Muscle layer of colon (tissue), 2 donors: ENCODE data around the gene CSF1.
A peak's percentile ranks its signal among the peaks of the same experiment; 100 is the strongest.
"Not testable (repeated sequence)": the region's sequence is repeated elsewhere in the genome, so short reads cannot be mapped to it uniquely, and the experiment has no call there.

Source experiments
- H3K27ac ChIP-seq: one replicate; pipeline ENCODE4 v1.7.0; 2013; ENCODE audit warnings: low read depth, mild to moderate bottlenecking, low read length, moderate library complexity
- H3K27me3 ChIP-seq, 2 donors: one replicate each; pipeline ENCODE4 v1.7.0; 2013; ENCODE audit warnings: low read length in 2 of 2, mild to moderate bottlenecking in 2 of 2; ENCODE audit not compliant: insufficient read depth in 2 of 2, control insufficient read depth in 1 of 2
- H3K36me3 ChIP-seq: one replicate; pipeline ENCODE4 v1.7.0; 2013; ENCODE audit warnings: mild to moderate bottlenecking, low read length; ENCODE audit not compliant: insufficient read depth
- H3K4me1 ChIP-seq: one replicate; pipeline ENCODE4 v1.7.0; 2013; ENCODE audit warnings: mild to moderate bottlenecking, low read length; ENCODE audit not compliant: insufficient read depth
- H3K4me3 ChIP-seq, 2 donors: one replicate each; pipeline ENCODE4 v1.7.0; 2013; ENCODE audit warnings: low read length in 2 of 2, low read depth in 1 of 2, mild to moderate bottlenecking in 1 of 2, moderate library complexity in 1 of 2
- H3K9ac ChIP-seq: one replicate; pipeline ENCODE4 v1.7.0; 2013; ENCODE audit warnings: low read length
- H3K9me3 ChIP-seq: one replicate; pipeline ENCODE4 v1.7.0; 2013; ENCODE audit warnings: mild to moderate bottlenecking, low read length
- donor health status: abdominal sarcoma.
- donor health status: Adenocarcinoma of cecum.

The CSF1 gene

GRCh38 chr1:109914587-109915240, 4.1 kb downstream of the CSF1 start:
- Histone ChIP-seq H3K27ac (peak overlapping the region; percentile 29), H3K27me3 (no peaks in the 10 kb centered on the region), H3K4me1 (peaks cover 32% of the 10 kb centered on the region), H3K4me3 (peak overlapping the region in 1 of 2 donors; percentile 16), H3K9ac (no peak overlapping the region), H3K36me3 (peaks cover 45% of the 10 kb centered on the region), H3K9me3 (no peaks in the 10 kb centered on the region)

- Histone ChIP-seq H3K9ac (no peak overlapping the region), H3K27ac (no peak overlapping the region), H3K27me3 (no peaks in the 10 kb centered on the region), H3K9me3 (no peaks in the 10 kb centered on the region), H3K4me1 (peaks cover 26% of the 10 kb centered on the region), H3K4me3 (no peak overlapping the region), H3K36me3 (peaks cover 69% of the 10 kb centered on the region)
Measured at GRCh38 chr1:109917051-109917767, 6.6 kb downstream of the CSF1 start.

DNA sequence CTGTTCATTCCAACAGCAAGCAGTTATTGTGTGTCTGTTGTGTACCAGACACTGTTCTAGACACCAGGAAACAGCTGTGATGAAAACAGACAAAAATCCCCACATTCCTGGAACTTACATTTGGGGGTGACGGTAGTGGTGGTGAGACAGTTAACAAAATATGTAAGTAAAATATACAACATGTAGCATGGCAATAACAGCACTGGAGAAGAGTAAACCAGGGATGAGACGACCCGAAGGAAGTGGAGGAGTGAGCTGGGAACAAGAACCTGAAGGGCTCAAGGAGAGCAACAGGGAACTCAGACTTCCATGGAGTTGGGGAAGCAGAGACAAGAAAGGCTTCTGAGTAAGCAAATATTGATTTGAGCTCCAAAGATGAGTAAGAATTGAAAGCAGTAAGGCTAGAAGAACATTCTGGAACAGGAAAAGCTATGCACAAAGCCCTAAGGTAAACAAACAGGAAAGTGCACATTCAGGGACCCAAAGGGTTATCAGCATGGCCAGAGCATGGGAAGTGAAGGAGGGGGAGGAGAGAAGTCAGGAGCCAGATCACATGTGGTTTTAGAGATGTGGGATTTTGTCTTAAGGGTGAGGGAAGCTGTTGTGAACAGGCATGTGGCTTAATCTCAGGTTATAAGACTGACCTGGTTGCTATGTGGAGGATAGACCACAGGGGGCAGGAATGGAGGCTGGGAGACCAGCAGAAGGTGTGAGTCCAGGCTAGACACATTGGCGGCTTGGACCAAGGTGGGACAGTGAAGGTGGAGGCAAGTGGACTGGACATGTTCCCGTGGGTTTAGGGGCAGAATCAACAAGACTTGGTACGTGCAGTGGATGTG, 7.3 kb downstream of the CSF1 start:
- Histone ChIP-seq H3K4me1 (peaks cover 19% of the 10 kb centered on the region), H3K4me3 (no peak overlapping the region), H3K9ac (no peak overlapping the region), H3K9me3 (no peaks in the 10 kb centered on the region), H3K36me3 (peaks cover 76% of the 10 kb centered on the region), H3K27ac (no peak overlapping the region), H3K27me3 (no peaks in the 10 kb centered on the region)

GRCh38 chr1:109918671-109919070, 8.0 kb downstream of the CSF1 start:
- Histone ChIP-seq H3K36me3 (peaks cover 83% of the 10 kb centered on the region), H3K9ac (no peak overlapping the region)

GRCh38 chr1:109919303-109919702, 8.7 kb downstream of the CSF1 start:
- H3K36me3 ChIP-seq = peaks cover 86% of the 10 kb centered on the region
- peaks cover 16% of the 10 kb centered on the region for H3K4me1 ChIP-seq

More at GRCh38 chr1:109918671-109919070, 8.0 kb downstream of the CSF1 start:
- no peaks in the 10 kb centered on the region for H3K27me3 ChIP-seq
- peaks cover 17% of the 10 kb centered on the region for H3K4me1 ChIP-seq
- no peak overlapping the region for H3K4me3 ChIP-seq
- no peak overlapping the region for H3K27ac ChIP-seq
- no peaks in the 10 kb centered on the region for H3K9me3 ChIP-seq

DNA sequence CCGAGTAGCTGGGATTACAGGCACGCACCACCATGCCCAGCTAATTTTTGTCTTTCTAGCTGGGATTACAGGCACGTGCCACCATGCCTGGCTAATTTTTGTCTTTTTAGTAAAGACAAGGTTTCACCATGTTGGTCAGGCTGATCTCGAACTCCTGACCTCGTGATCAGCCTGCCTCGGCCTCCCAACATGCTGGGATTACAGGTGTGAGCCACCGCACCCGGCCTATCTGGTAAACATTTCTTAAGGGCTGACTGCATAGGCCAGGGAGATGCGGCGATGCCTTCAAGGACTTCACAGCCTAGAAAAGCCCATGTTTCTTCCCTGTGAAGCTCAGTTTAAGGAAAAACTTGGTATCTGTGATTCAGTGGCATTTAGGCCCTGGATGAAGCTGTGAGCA, 9.7 kb downstream of the CSF1 start:
- H3K9me3 ChIP-seq, H3K27me3 ChIP-seq, H3K9ac ChIP-seq, H3K27ac ChIP-seq, H3K4me3 ChIP-seq: not testable (repeated sequence)
- H3K4me1 ChIP-seq = peaks cover 10% of the 10 kb centered on the region
- H3K36me3 ChIP-seq = peaks cover 91% of the 10 kb centered on the region

More at GRCh38 chr1:109919303-109919702, 8.7 kb downstream of the CSF1 start:
- no peak overlapping the region for H3K4me3 ChIP-seq
- H3K27me3 ChIP-seq = no peaks in the 10 kb centered on the region
- no peak overlapping the region for H3K27ac ChIP-seq
- H3K9me3 ChIP-seq = no peaks in the 10 kb centered on the region
- H3K9ac ChIP-seq = no peak overlapping the region

DNA sequence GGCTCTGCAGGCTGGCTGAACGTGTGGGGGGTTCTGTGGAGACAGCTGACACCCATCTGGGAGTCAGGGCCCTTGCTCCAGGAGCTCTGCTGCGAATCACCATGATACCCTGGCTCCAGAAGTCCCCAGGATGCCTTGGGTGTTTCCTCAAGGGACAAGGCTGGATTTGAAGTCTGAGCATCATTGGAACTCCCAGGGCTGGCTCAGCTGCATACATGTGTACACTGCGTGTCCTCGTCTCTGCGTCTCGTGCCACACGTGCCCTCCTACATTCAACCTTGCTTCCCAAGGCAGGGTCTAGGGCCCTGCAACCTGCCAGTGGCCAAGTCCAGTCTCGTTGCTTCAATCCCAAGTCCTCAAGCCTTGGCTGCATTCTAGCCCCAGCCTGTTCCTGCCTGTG, 11.7 kb downstream of the CSF1 start:
- Histone ChIP-seq H3K36me3 (peaks cover 92% of the 10 kb centered on the region), H3K27me3 (no peaks in the 10 kb centered on the region), H3K27ac (no peak overlapping the region), H3K4me1 (peaks cover 10% of the 10 kb centered on the region), H3K4me3 (no peak overlapping the region), H3K9ac (no peak overlapping the region), H3K9me3 (no peaks in the 10 kb centered on the region)

DNA sequence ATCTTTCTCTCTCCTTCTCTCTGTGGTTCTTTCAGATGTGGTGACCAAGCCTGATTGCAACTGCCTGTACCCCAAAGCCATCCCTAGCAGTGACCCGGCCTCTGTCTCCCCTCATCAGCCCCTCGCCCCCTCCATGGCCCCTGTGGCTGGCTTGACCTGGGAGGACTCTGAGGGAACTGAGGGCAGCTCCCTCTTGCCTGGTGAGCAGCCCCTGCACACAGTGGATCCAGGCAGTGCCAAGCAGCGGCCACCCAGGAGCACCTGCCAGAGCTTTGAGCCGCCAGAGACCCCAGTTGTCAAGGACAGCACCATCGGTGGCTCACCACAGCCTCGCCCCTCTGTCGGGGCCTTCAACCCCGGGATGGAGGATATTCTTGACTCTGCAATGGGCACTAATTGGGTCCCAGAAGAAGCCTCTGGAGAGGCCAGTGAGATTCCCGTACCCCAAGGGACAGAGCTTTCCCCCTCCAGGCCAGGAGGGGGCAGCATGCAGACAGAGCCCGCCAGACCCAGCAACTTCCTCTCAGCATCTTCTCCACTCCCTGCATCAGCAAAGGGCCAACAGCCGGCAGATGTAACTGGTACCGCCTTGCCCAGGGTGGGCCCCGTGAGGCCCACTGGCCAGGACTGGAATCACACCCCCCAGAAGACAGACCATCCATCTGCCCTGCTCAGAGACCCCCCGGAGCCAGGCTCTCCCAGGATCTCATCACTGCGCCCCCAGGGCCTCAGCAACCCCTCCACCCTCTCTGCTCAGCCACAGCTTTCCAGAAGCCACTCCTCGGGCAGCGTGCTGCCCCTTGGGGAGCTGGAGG, 12.7 kb downstream of the CSF1 start:
- no peaks in the 10 kb centered on the region for H3K27me3 ChIP-seq
- no peak overlapping the region for H3K27ac ChIP-seq
- H3K4me1 ChIP-seq = peaks cover 20% of the 10 kb centered on the region
- H3K4me3 ChIP-seq = no peak overlapping the region
- H3K36me3 ChIP-seq = peaks cover 82% of the 10 kb centered on the region
- H3K9ac ChIP-seq = no peak overlapping the region
- H3K9me3 ChIP-seq = no peaks in the 10 kb centered on the region

DNA sequence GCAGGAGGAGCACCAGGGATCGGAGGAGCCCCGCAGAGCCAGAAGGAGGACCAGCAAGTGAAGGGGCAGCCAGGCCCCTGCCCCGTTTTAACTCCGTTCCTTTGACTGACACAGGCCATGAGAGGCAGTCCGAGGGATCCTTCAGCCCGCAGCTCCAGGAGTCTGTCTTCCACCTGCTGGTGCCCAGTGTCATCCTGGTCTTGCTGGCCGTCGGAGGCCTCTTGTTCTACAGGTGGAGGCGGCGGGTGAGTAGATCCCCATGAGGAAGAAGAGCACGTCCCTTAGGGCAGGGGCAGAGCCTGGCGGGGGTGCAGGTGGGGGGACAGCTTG, 13.3 kb downstream of the CSF1 start:
- Histone ChIP-seq H3K36me3 (peaks cover 82% of the 10 kb centered on the region), H3K4me3 (no peak overlapping the region), H3K27ac (no peak overlapping the region), H3K27me3 (no peaks in the 10 kb centered on the region), H3K9me3 (no peaks in the 10 kb centered on the region), H3K9ac (no peak overlapping the region), H3K4me1 (peaks cover 25% of the 10 kb centered on the region)

- no peak overlapping the region for H3K27ac ChIP-seq
- no peak overlapping the region for H3K4me3 ChIP-seq
- H3K9me3 ChIP-seq = no peaks in the 10 kb centered on the region
- no peaks in the 10 kb centered on the region for H3K27me3 ChIP-seq
- H3K4me1 ChIP-seq = peaks cover 26% of the 10 kb centered on the region
- no peak overlapping the region for H3K9ac ChIP-seq
- peaks cover 80% of the 10 kb centered on the region for H3K36me3 ChIP-seq
Measured at GRCh38 chr1:109924316-109924715, 13.7 kb downstream of the CSF1 start.
